K562 (cell line): Measurements from ENCODE around the gene DHX38. TPM values are rescaled to one million over a fixed set of nuclear protein-coding genes. Genes with fewer than 3 reads are reported as not detected.
A peak's percentile ranks its signal among the peaks of the same experiment; 100 is the strongest.

ENCODE experiments used
- ATAC-seq: fragments of 200-7000 bp; cut with Tn5 transposase; 3 replicates; pipeline ENCODE4 v1.9.1; 2020; ENCODE audit warnings: moderate library complexity
- BruUV-seq: library from RNA; stranded (reverse); fragments of 400-500 nt; replicated peaks from 2 replicates; lab custom pipeline; 2021; lab: Mats Ljungman, UMichigan
- CTCF ChIA-PET: fragments of 300-600 bp; formaldehyde crosslinking; extraction: SDS; loops from one replicate; lab custom pipeline; 2021; ENCODE audit warnings: low intra/inter-chr PET ratio; lab: Yijun Ruan, JAX
- POLR2A ChIA-PET: fragments of 300-600, 350-650 bp; sonication (Branson Sonifier 250); formaldehyde crosslinking; extraction: SDS; loops from one replicate; lab custom pipeline; 2021; ENCODE audit warnings: antibody characterized with exemption, inconsistent platforms; lab: Yijun Ruan, JAX
- DNase-seq, 4 experiments: peaks; one replicate each; pipeline versions ENCODE4 v3.0.0 to v3.0.0-alpha.2; 2011 to 2018; ENCODE audit warnings: low spot score in 3 of 4, mixed read lengths in 3 of 4; ENCODE audit errors: extremely low read depth in 1 of 4
- FAIRE-seq: peaks from 2 replicates; lab custom pipeline; 2011; peaks lifted over from hg19 to GRCh38; lab: Jason Lieb, UNC
- H2AFZ ChIP-seq: 2 replicates; pipeline ENCODE4 v1.6.0; 2011; ENCODE audit warnings: low read depth, low read length, control low read depth, inconsistent platforms
- H3K27ac ChIP-seq: fragments of 200-600 bp; 3 replicates; pipeline ENCODE4 v1.8.0; 2011; ENCODE audit warnings: low read depth, mild to moderate bottlenecking, control low read depth, inconsistent platforms, low read length, moderate library complexity, mixed read lengths; ENCODE audit errors: extremely low read depth
- H3K27me3 ChIP-seq, 2 experiments: fragments of 300-600 bp in 1 of 2; 2 replicates in 1 of 2; 3 replicates in 1 of 2; pipeline versions ENCODE4 v1.6.0 to v1.8.0; 2011; ENCODE audit warnings: inconsistent platforms in 2 of 2, low read length in 2 of 2, mild to moderate bottlenecking in 1 of 2, mixed read lengths in 1 of 2, moderate library complexity in 1 of 2; ENCODE audit not compliant: control insufficient read depth in 2 of 2, insufficient read depth in 2 of 2
- H3K36me3 ChIP-seq: fragments of 300-600 bp; 3 replicates; pipeline ENCODE4 v1.8.0; 2011; ENCODE audit warnings: mild to moderate bottlenecking, low read length, inconsistent platforms; ENCODE audit not compliant: control insufficient read depth, insufficient read depth
- H3K4me1 ChIP-seq, 2 experiments: fragments of 200-600 bp in 1 of 2; replicated peaks in 1 of 2; 2 replicates in 1 of 2; 3 replicates in 1 of 2; pipeline versions ENCODE4 v1.5.1 to v1.8.0; 2011; ENCODE audit warnings: inconsistent platforms in 2 of 2, low read length in 2 of 2, mild to moderate bottlenecking in 1 of 2, mixed read lengths in 1 of 2, moderate library complexity in 1 of 2; ENCODE audit not compliant: control insufficient read depth in 2 of 2, insufficient read depth in 2 of 2
- H3K4me2 ChIP-seq: 2 replicates; pipeline ENCODE4 v1.6.1; 2011; ENCODE audit warnings: low read length, control low read depth, inconsistent platforms, mixed read lengths; ENCODE audit not compliant: insufficient read depth
- H3K4me3 ChIP-seq: fragments of 200-600 bp; sonication (generic), shearing (Covaris generic); 2 replicates; pipeline ENCODE4 v1.5.1; 2016; ENCODE audit warnings: control low read depth, inconsistent platforms
- H3K79me2 ChIP-seq: fragments of 200-600 bp; 3 replicates; pipeline ENCODE4 v1.8.0; 2011; ENCODE audit warnings: low read length, inconsistent platforms; ENCODE audit not compliant: control insufficient read depth, insufficient read depth
- H3K9ac ChIP-seq, 2 experiments: 2 replicates each; pipeline versions ENCODE4 v1.6.0 to v1.6.1; 2011; ENCODE audit warnings: low read depth in 2 of 2, low read length in 2 of 2, control low read depth in 1 of 2, inconsistent platforms in 1 of 2, mild to moderate bottlenecking in 1 of 2, mixed read lengths in 1 of 2; ENCODE audit not compliant: insufficient read depth in 1 of 2
- H3K9me1 ChIP-seq: one replicate; pipeline ENCODE4 v1.6.0; 2011; ENCODE audit warnings: inconsistent platforms, mild to moderate bottlenecking, low read length, moderate library complexity; ENCODE audit not compliant: control insufficient read depth, insufficient read depth
- H3K9me3 ChIP-seq: replicated peaks from 2 replicates; pipeline ENCODE4 v1.5.1; 2011; ENCODE audit warnings: low read depth, low read length, inconsistent platforms; ENCODE audit not compliant: control insufficient read depth, insufficient read depth
- H4K20me1 ChIP-seq: replicated peaks from 2 replicates; pipeline ENCODE4 v1.6.1; 2011; ENCODE audit warnings: low read length, inconsistent platforms, mixed read lengths; ENCODE audit not compliant: control insufficient read depth, insufficient read depth
- CHAMP1 ChIP-seq: fragments of 450-650 bp; IDR thresholded peaks from 2 replicates; pipeline ENCODE4 v1.6.1; 2016; ENCODE audit warnings: mild to moderate bottlenecking
- DPF2 ChIP-seq: fragments of 450-650 bp; IDR thresholded peaks from 2 replicates; pipeline ENCODE4 v1.6.1; 2016
- HDAC2 ChIP-seq: fragments of 450-650 bp; IDR thresholded peaks from 2 replicates; pipeline ENCODE4 v1.6.1; 2016; ENCODE audit warnings: mild to moderate bottlenecking
- HMGN3 ChIP-seq: IDR thresholded peaks from 2 replicates; pipeline ENCODE4 v1.6.1; 2011; ENCODE audit warnings: borderline replicate concordance, low read depth, mild to moderate bottlenecking, mixed read lengths, low read length; ENCODE audit not compliant: insufficient read length; ENCODE audit errors: extremely low read depth
- HOMEZ ChIP-seq: fragments of 250-450 bp; sonication (Bioruptor Pico); IDR thresholded peaks from 2 replicates; pipeline ENCODE4 v1.4.0; 2020; ENCODE audit warnings: mild to moderate bottlenecking, moderate library complexity
- MCM5 ChIP-seq: fragments of 450-650 bp; IDR thresholded peaks from 2 replicates; pipeline ENCODE4 v1.6.1; 2016; ENCODE audit warnings: low read depth
- MEF2D ChIP-seq: conservative IDR thresholded peaks from 2 replicates; pipeline ENCODE4 v1.6.1; 2016; ENCODE audit warnings: low read depth, missing genetic modification characterization, missing compliant biosample characterization
- MYC ChIP-seq, 2 experiments: fragments of 250-450 bp in 1 of 2; sonication (Bioruptor Pico) in 1 of 2; IDR thresholded peaks; 2 replicates each; pipeline versions ENCODE4 v1.5.1 to v1.6.1; 2012 to 2021; ENCODE audit warnings: low read depth in 2 of 2, borderline replicate concordance in 1 of 2, improper control_type of control experiment in 1 of 2, low read length in 1 of 2, mild to moderate bottlenecking in 1 of 2, moderate library complexity in 1 of 2
- NKRF ChIP-seq: fragments of 450-650 bp; IDR thresholded peaks from 2 replicates; pipeline ENCODE4 v1.6.1; 2016; ENCODE audit warnings: borderline replicate concordance
- PHB2 ChIP-seq: fragments of 450-650 bp; IDR thresholded peaks from 2 replicates; pipeline ENCODE4 v1.6.1; 2017; ENCODE audit warnings: low read depth
- POLR2G ChIP-seq: fragments of 200-400 bp; formaldehyde crosslinking; IDR thresholded peaks from 2 replicates; pipeline ENCODE4 v1.6.1; 2017; ENCODE audit warnings: low read depth, mild to moderate bottlenecking, antibody characterized with exemption, low read length, moderate library complexity
- SMARCA4 ChIP-seq: fragments of 450-650 bp; IDR thresholded peaks from 2 replicates; pipeline ENCODE4 v1.6.1; 2016
- SP2 ChIP-seq: IDR thresholded peaks from 2 replicates; pipeline ENCODE4 v1.6.1; 2011; ENCODE audit warnings: mild to moderate bottlenecking, low read depth, low read length, moderate library complexity; ENCODE audit not compliant: poor library complexity, severe bottlenecking; ENCODE audit errors: extremely low read depth
- SRSF1 ChIP-seq: fragments of 200-400 bp; formaldehyde crosslinking; IDR thresholded peaks from 2 replicates; pipeline ENCODE4 v1.6.1; 2017; ENCODE audit warnings: mild to moderate bottlenecking, low read depth, low read length, moderate library complexity
- XRCC3 ChIP-seq: fragments of 450-650 bp; IDR thresholded peaks from 2 replicates; pipeline ENCODE4 v1.6.1; 2017; ENCODE audit warnings: mild to moderate bottlenecking, moderate library complexity
- ZNF12 ChIP-seq: sonication (generic); formaldehyde crosslinking; IDR thresholded peaks from 2 replicates; pipeline ENCODE4 v1.4.0; 2020; ENCODE audit warnings: mild to moderate bottlenecking, missing genetic modification reagents
- WGBS: fragments of 100-300 bp; shearing (Covaris generic); methylation state at CpG from one replicate; pipeline ENCODE4 v1.1.6; 2016; ENCODE audit warnings: low coverage, mixed read lengths; ENCODE audit not compliant: insufficient coverage; ENCODE audit errors: missing lambda C conversion rate; 5-methylcytosine and 5-hydroxymethylcytosine counted together
- in situ Hi-C: fragments of 300-500 bp; cut with MboI; formaldehyde crosslinking; loops from 4 replicates; pipeline ENCODE4 v1.15.0; 2018; ENCODE audit warnings: inconsistent platforms, mixed read lengths
- intact Hi-C: fragments of 100-400 bp; cut with micrococcal nuclease; formaldehyde crosslinking; loops from 2 replicates; pipeline ENCODE4 v1.14.2; 2022
- polyA plus RNA-seq, 8 experiments: library from polyadenylated mRNA; depleted of rRNA in 4 of 8; stranded (reverse) in 5 of 8; unstranded in 3 of 8; fragments of >200 nt; fragmentation: Nextera tagmentation in 2 of 8; fragmentation: Illumina TruSeq in 1 of 8; extraction: Ambion mirVana in 2 of 8; extraction: Trizol in 1 of 8; gene quantifications; 2 replicates each; pipeline versions ENCODE4 v1.2.1 to v1.2.3, GENCODE V29; 2011 to 2014; ENCODE audit warnings: inconsistent platforms in 1 of 8, missing spikeins in 1 of 8
- total RNA-seq, 7 experiments: library from RNA; depleted of rRNA in 6 of 7; stranded (reverse); fragments of >200 nt in 6 of 7; fragmentation: Illumina TruSeq in 2 of 7; extraction: Trizol in 2 of 7; gene quantifications; 2 replicates each; pipeline versions ENCODE4 v1.2.1 to v1.2.3, GENCODE V29; 2011 to 2021; ENCODE audit warnings: low replicate concordance in 1 of 7

Gene DHX38
- total and polyA plus RNA-seq, 9 of the 15 experiments (the other 6 are each of a cell fraction or from before 2014, with no cell fraction given): 2.8 to 76.8 (median 40.8) TPM

GRCh38 chr16:72092832-72093447 lies 707 bp upstream of the DHX38 start:
- Histone ChIP-seq H3K9me1 (no peaks in the 10 kb centered on the region), H3K9ac (peak overlapping the region; percentile 85 to 96), H3K4me1 (peaks cover 4 to 8% of the 10 kb centered on the region in 2 experiments; a peak in 1 of 5 replicates), H3K36me3 (peaks cover 62% of the 10 kb centered on the region), H3K4me3 (peak overlapping the region; percentile 62), H4K20me1 (no peaks in the 10 kb centered on the region; the same call in 1 of the 2 replicates), H3K27ac (peak overlapping the region; percentile 72), H3K4me2 (peak overlapping the region; percentile 88), H3K79me2 (peaks cover 58% of the 10 kb centered on the region), H3K9me3 (no peaks in the 10 kb centered on the region), H3K27me3 (no peaks in the 10 kb centered on the region), H2AFZ (peak overlapping the region; percentile 86)
- ATAC-seq (peak; percentile 54), FAIRE-seq (peak; percentile 83), DNase-seq (peak in 2 of 4 experiments; percentile 31 to 57)
- in situ Hi-C loops (no loop called here), intact Hi-C loops (no loop called here)
- TSS peak; percentile 49 for BruUV-seq
- POLR2A ChIA-PET: interaction anchor here (0.6 to 2.9 kb wide), 10 partner anchors 9 to 828 kb away, joined by 3 to 18 read pairs (median 4); no protein-coding TSS in a partner anchor
- WGBS: 0% methylated on average over 20 of the region's 22 CpGs
- CTCF ChIA-PET: interaction anchor here (0.6 kb wide), 1 partner anchor 528 kb away, joined by 4 read pairs; no protein-coding TSS in a partner anchor
- TF ChIP-seq SMARCA4 (peak; percentile 30; the same call in 1 of the 2 replicates), MEF2D (tag) (no peak), NKRF (peak; percentile 87; the same call in 1 of the 2 replicates), CHAMP1 (no peak), XRCC3 (no peak), HOMEZ (CRISPR knock-in tag) (no peak), POLR2G (no peak), PHB2 (no peak), SRSF1 (no peak), MYC (IDR thresholded peaks at IDR 0.05; ENCODE audit: low read depth, low read length) (no peak), MYC (CRISPR knock-in tag; IDR thresholded peaks at IDR 0.05; ENCODE audit: borderline replicate concordance, low read depth) (0 out of 2 replicates have a peak, but pooled peaks have one; percentile 23), ZNF12 (CRISPR knock-in tag) (0 out of 2 replicates have a peak, but pooled peaks have one; percentile 46), HDAC2 (0 out of 2 replicates have a peak, but pooled peaks have one; percentile 37), SP2 (no peak), MCM5 (no peak), DPF2 (0 out of 2 replicates have a peak, but pooled peaks have one; percentile 9), HMGN3 (peak; percentile 36)
